HepG2 (cell line): Measurements from ENCODE around the gene SLC4A9. TPM values are rescaled to one million over a fixed set of nuclear protein-coding genes. Genes with fewer than 3 reads are reported as not detected.

Source experiments
- AGO2 ChIP-seq: fragments of 200-400 bp; formaldehyde crosslinking; optimal IDR thresholded peaks from 2 replicates; pipeline ENCODE3; 2017; ENCODE audit warnings: mild to moderate bottlenecking, low read depth, low read length, moderate library complexity
- ARNTL ChIP-seq: sonication (generic); formaldehyde crosslinking; IDR thresholded peaks from 2 replicates; pipeline ENCODE4 v1.4.0; 2020; ENCODE audit warnings: mild to moderate bottlenecking, missing genetic modification reagents
- DR1 ChIP-seq: sonication (generic); formaldehyde crosslinking; IDR thresholded peaks from 2 replicates; pipeline ENCODE4 v1.8.0; 2021; ENCODE audit warnings: mild to moderate bottlenecking, missing genetic modification reagents, inconsistent platforms
- FOXA1 ChIP-seq, 2 experiments: fragments of 450-650 bp in 1 of 2; sonication (generic) in 1 of 2; formaldehyde crosslinking in 1 of 2; IDR thresholded peaks; 2 replicates each; pipeline versions ENCODE4 v1.4.0 to v1.6.1; 2016 to 2020; ENCODE audit warnings: missing genetic modification reagents in 1 of 2
- IKZF4 ChIP-seq: sonication (generic); formaldehyde crosslinking; IDR thresholded peaks from 2 replicates; pipeline ENCODE4 v1.5.1; 2020; ENCODE audit warnings: borderline replicate concordance, mild to moderate bottlenecking, low read depth, missing genetic modification reagents; ENCODE audit errors: not compliant biosample characterization
- MED13 ChIP-seq: sonication (generic); formaldehyde crosslinking; IDR thresholded peaks from 2 replicates; pipeline ENCODE4 v1.5.0; 2020; ENCODE audit warnings: missing genetic modification reagents
- MEIS1 ChIP-seq: sonication (generic); formaldehyde crosslinking; IDR thresholded peaks from 2 replicates; pipeline ENCODE4 v1.9.0; 2021; ENCODE audit warnings: mild to moderate bottlenecking, missing genetic modification reagents, moderate library complexity, borderline replicate concordance
- RXRB ChIP-seq: IDR thresholded peaks from 2 replicates; pipeline ENCODE4 v1.6.1; 2016; ENCODE audit warnings: borderline replicate concordance, missing genetic modification reagents, missing compliant biosample characterization
- SNAPC4 ChIP-seq: sonication (generic); formaldehyde crosslinking; IDR thresholded peaks from 2 replicates; pipeline ENCODE4 v1.4.0; 2020; ENCODE audit warnings: mild to moderate bottlenecking, missing genetic modification reagents
- SNRNP70 ChIP-seq: fragments of 200-400 bp; formaldehyde crosslinking; IDR thresholded peaks from 2 replicates; pipeline ENCODE4 v1.6.1; 2017; ENCODE audit warnings: mild to moderate bottlenecking, low read depth, low read length, moderate library complexity
- STAT6 ChIP-seq: sonication (generic); formaldehyde crosslinking; IDR thresholded peaks from 2 replicates; pipeline ENCODE4 v1.4.0; 2020; ENCODE audit warnings: missing genetic modification reagents, mild to moderate bottlenecking, borderline replicate concordance
- TGIF2 ChIP-seq: IDR thresholded peaks from 2 replicates; pipeline ENCODE4 v1.6.1; 2016; ENCODE audit warnings: control low read depth, missing compliant biosample characterization
- ZBED4 ChIP-seq: sonication (generic); formaldehyde crosslinking; IDR thresholded peaks from 2 replicates; pipeline ENCODE4 v1.4.0; 2020; ENCODE audit warnings: missing genetic modification reagents, borderline replicate concordance
- ZNF232 ChIP-seq: sonication (generic); formaldehyde crosslinking; IDR thresholded peaks from 2 replicates; pipeline ENCODE4 v1.4.0; 2020; ENCODE audit warnings: missing genetic modification reagents, borderline replicate concordance
- ZSCAN12 ChIP-seq: sonication (generic); formaldehyde crosslinking; IDR thresholded peaks from 2 replicates; pipeline ENCODE4 v1.9.0; 2021; ENCODE audit warnings: mild to moderate bottlenecking, missing genetic modification reagents
- ZSCAN30 ChIP-seq: sonication (generic); formaldehyde crosslinking; IDR thresholded peaks from 2 replicates; pipeline ENCODE4 v1.5.0; 2020; ENCODE audit warnings: mild to moderate bottlenecking, missing genetic modification reagents
- polyA plus RNA-seq, 8 experiments: library from polyadenylated mRNA; depleted of rRNA in 3 of 8; stranded (reverse) in 7 of 8; unstranded in 1 of 8; fragments of >200 nt; fragmentation: Illumina TruSeq in 4 of 8; extraction: Trizol in 4 of 8; gene quantifications; 2 replicates each; pipeline versions ENCODE4 v1.2.1 to v1.2.3, GENCODE V29; 2011 to 2016; ENCODE audit warnings: low read depth in 4 of 8, missing spikeins in 1 of 8, mixed read lengths in 1 of 8; ENCODE audit not compliant: insufficient read depth in 1 of 8
- total RNA-seq, 5 experiments: library from RNA; depleted of rRNA; stranded (reverse); fragments of >200 nt; fragmentation: Illumina TruSeq; extraction: Trizol; gene quantifications; 2 replicates each; pipeline ENCODE4 v1.2.3, GENCODE V29; 2016; ENCODE audit warnings: low read depth in 1 of 5

The SLC4A9 gene
- total and polyA plus RNA-seq, 2 of the 13 experiments (the other 11 are each of a cell fraction or from before 2014, with no cell fraction given) = not detected

GRCh38 chr5:140346348-140347221 is 13.4 kb upstream of the SLC4A9 start, which contains the start of gene HBEGF (continued):
- TF ChIP-seq STAT6 (no peak), ARNTL (CRISPR knock-in tag) (0 out of 2 replicates have a peak, but pooled peaks have one; percentile 37), SNAPC4 (CRISPR knock-in tag) (no peak), IKZF4 (CRISPR knock-in tag) (no peak), MED13 (CRISPR knock-in tag) (0 out of 2 replicates have a peak, but pooled peaks have one; percentile 11), AGO2 (no peak), ZSCAN12 (no peak), DR1 (CRISPR knock-in tag) (peak; percentile 28; the same call in 1 of the 2 replicates), ZBED4 (CRISPR knock-in tag) (no peak), RXRB (no peak), TGIF2 (no peak), ZSCAN30 (peak; percentile 33; the same call in 1 of the 2 replicates), SNRNP70 (no peak), FOXA1 (IDR thresholded peaks at IDR 0.05) (no peak), FOXA1 (CRISPR knock-in tag; IDR thresholded peaks at IDR 0.05) (no peak), ZNF232 (CRISPR knock-in tag) (no peak), MEIS1 (CRISPR knock-in tag) (no peak)
